H9 (cell line): ENCODE measurements around the gene TPRG1. TPM values are rescaled to one million over a fixed set of nuclear protein-coding genes. Genes with fewer than 3 reads are reported as not detected.

Experiments used
- DNase-seq: peaks from one replicate; pipeline ENCODE4 v3.0.0-alpha.2; 2017
- H2AFZ ChIP-seq: one replicate; pipeline ENCODE4 v1.6.1; 2013; ENCODE audit warnings: mild to moderate bottlenecking, low read length, control low read depth, moderate library complexity
- H2AK5ac ChIP-seq: 2 replicates; pipeline ENCODE4 v1.6.1; 2013; ENCODE audit warnings: low read length, control low read depth, mixed read lengths; ENCODE audit not compliant: insufficient read length
- H2BK120ac ChIP-seq: one replicate; pipeline ENCODE4 v1.6.1; 2013; ENCODE audit warnings: low read depth, mild to moderate bottlenecking, low read length, control low read depth, inconsistent platforms; ENCODE audit not compliant: poor library complexity, severe bottlenecking
- H2BK12ac ChIP-seq: 2 replicates; pipeline ENCODE4 v1.6.1; 2013; ENCODE audit warnings: low read length, control low read depth, mixed read lengths, low read depth; ENCODE audit not compliant: insufficient read length
- H2BK15ac ChIP-seq: 2 replicates; pipeline ENCODE4 v1.6.1; 2013; ENCODE audit warnings: low read depth, low read length, control low read depth
- H2BK20ac ChIP-seq: one replicate; pipeline ENCODE4 v1.6.1; 2013; ENCODE audit warnings: low read depth, mild to moderate bottlenecking, low read length, control low read depth, inconsistent platforms; ENCODE audit not compliant: poor library complexity, severe bottlenecking
- H2BK5ac ChIP-seq: 2 replicates; pipeline ENCODE4 v1.6.1; 2013; ENCODE audit warnings: low read length, control low read depth, mixed read lengths; ENCODE audit not compliant: insufficient read length
- H3K14ac ChIP-seq: 2 replicates; pipeline ENCODE4 v1.6.1; 2013; ENCODE audit warnings: low read length, control low read depth; ENCODE audit not compliant: insufficient read depth
- H3K18ac ChIP-seq: 2 replicates; pipeline ENCODE4 v1.6.1; 2013; ENCODE audit warnings: low read depth, mild to moderate bottlenecking, mixed read lengths, low read length, control low read depth; ENCODE audit not compliant: insufficient read length
- H3K23ac ChIP-seq: 2 replicates; pipeline ENCODE4 v1.6.1; 2013; ENCODE audit warnings: low read length, control low read depth, mixed read lengths, low read depth; ENCODE audit not compliant: insufficient read length
- H3K23me2 ChIP-seq: 2 replicates; pipeline ENCODE4 v1.6.1; 2013; ENCODE audit warnings: low read depth, mild to moderate bottlenecking, mixed read lengths, low read length, control low read depth; ENCODE audit not compliant: insufficient read length, poor library complexity, severe bottlenecking
- H3K27ac ChIP-seq: 2 replicates; pipeline ENCODE4 v1.5.1; 2013; ENCODE audit warnings: low read length, control low read depth, mixed read lengths, low read depth; ENCODE audit not compliant: insufficient read length
- H3K27me3 ChIP-seq: 2 replicates; pipeline ENCODE4 v1.6.1; 2013; ENCODE audit warnings: low read length, control low read depth, inconsistent platforms; ENCODE audit not compliant: insufficient read depth
- H3K4ac ChIP-seq: 2 replicates; pipeline ENCODE4 v1.6.1; 2013; ENCODE audit warnings: low read depth, mild to moderate bottlenecking, control low read depth, inconsistent platforms, low read length, moderate library complexity
- H3K4me1 ChIP-seq: 2 replicates; pipeline ENCODE4 v1.6.1; 2013; ENCODE audit warnings: low read length, control low read depth, inconsistent platforms; ENCODE audit not compliant: insufficient read depth
- H3K4me2 ChIP-seq: 2 replicates; pipeline ENCODE4 v1.6.1; 2013; ENCODE audit warnings: low read length, control low read depth, mixed read lengths; ENCODE audit not compliant: insufficient read length, insufficient read depth
- H3K56ac ChIP-seq: 2 replicates; pipeline ENCODE4 v1.6.1; 2013; ENCODE audit warnings: low read depth, mild to moderate bottlenecking, mixed read lengths, low read length, control low read depth; ENCODE audit not compliant: insufficient read length
- H3K79me1 ChIP-seq: 2 replicates; pipeline ENCODE4 v1.6.1; 2013; ENCODE audit warnings: low read depth, mild to moderate bottlenecking, moderate library complexity, low read length, control low read depth, inconsistent platforms; ENCODE audit not compliant: insufficient read depth, poor library complexity, severe bottlenecking
- H3K79me2 ChIP-seq: 2 replicates; pipeline ENCODE4 v1.6.1; 2013; ENCODE audit warnings: low read length, control low read depth, inconsistent platforms; ENCODE audit not compliant: insufficient read depth
- H3K9ac ChIP-seq: 2 replicates; pipeline ENCODE4 v1.6.1; 2013; ENCODE audit warnings: low read length, control low read depth, mixed read lengths; ENCODE audit not compliant: insufficient read length; ENCODE audit errors: extremely low read depth
- H3K9me3 ChIP-seq: one replicate; pipeline ENCODE4 v1.6.1; 2013; ENCODE audit warnings: low read depth, low read length, inconsistent platforms; ENCODE audit not compliant: control insufficient read depth
- H3T11ph ChIP-seq: one replicate; pipeline ENCODE4 v1.6.1; 2013; ENCODE audit warnings: mild to moderate bottlenecking, low read length, control low read depth, inconsistent platforms
- H4K20me1 ChIP-seq: one replicate; pipeline ENCODE4 v1.6.1; 2013; ENCODE audit not compliant: control insufficient read depth, insufficient read length, insufficient read depth
- H4K5ac ChIP-seq: 2 replicates; pipeline ENCODE4 v1.6.1; 2013; ENCODE audit warnings: low read depth, mild to moderate bottlenecking, mixed read lengths, low read length, control low read depth; ENCODE audit not compliant: insufficient read length
- H4K8ac ChIP-seq: replicated peaks from 2 replicates; pipeline ENCODE4 v1.6.1; 2013; ENCODE audit warnings: low read length, control low read depth, mixed read lengths, low read depth; ENCODE audit not compliant: insufficient read length
- H4K91ac ChIP-seq: 2 replicates; pipeline ENCODE4 v1.6.1; 2013; ENCODE audit warnings: low read depth, mild to moderate bottlenecking, moderate library complexity, mixed read lengths, low read length, control low read depth; ENCODE audit not compliant: insufficient read length
- H3K27ac Mint-ChIP-seq, 3 experiments: 2 replicates in 2 of 3; 3 replicates in 1 of 3; pipeline ENCODE4 v1.8.0; 2020 to 2021; ENCODE audit warnings: mixed read lengths in 3 of 3, mild to moderate bottlenecking in 1 of 3, moderate library complexity in 1 of 3
- H3K27me3 Mint-ChIP-seq: 2 replicates; pipeline ENCODE4 v1.8.0; 2021; ENCODE audit warnings: low read depth, mild to moderate bottlenecking, moderate library complexity, mixed read lengths
- H3K36me3 Mint-ChIP-seq, 3 experiments: 2 replicates in 2 of 3; 3 replicates in 1 of 3; pipeline ENCODE4 v1.8.0; 2020 to 2021; ENCODE audit warnings: low read depth in 3 of 3, mixed read lengths in 3 of 3; ENCODE audit not compliant: insufficient read depth in 1 of 3
- H3K4me1 Mint-ChIP-seq, 2 experiments: 2 replicates each; pipeline ENCODE4 v1.8.0; 2020; ENCODE audit warnings: mixed read lengths in 2 of 2
- H3K4me3 Mint-ChIP-seq, 2 experiments: 2 replicates in 1 of 2; 3 replicates in 1 of 2; pipeline ENCODE4 v1.8.0; 2020 to 2021; ENCODE audit warnings: mild to moderate bottlenecking in 2 of 2, mixed read lengths in 2 of 2, moderate library complexity in 1 of 2
- H3K9me3 Mint-ChIP-seq, 2 experiments: 2 replicates in 1 of 2; 3 replicates in 1 of 2; pipeline ENCODE4 v1.8.0; 2020; ENCODE audit warnings: mild to moderate bottlenecking in 2 of 2, mixed read lengths in 2 of 2, moderate library complexity in 1 of 2
- CTCF ChIP-seq: fragments of 200-600 bp; sonication (generic); conservative IDR thresholded peaks from 3 replicates; pipeline ENCODE4 v1.8.0; 2021; ENCODE audit warnings: antibody characterized with exemption, mild to moderate bottlenecking
- WGBS: extraction: QIAGEN DNeasy Blood & Tissue Kit; methylation state at CpG from one replicate; pipeline ENCODE4 v1.1.7; 2013; ENCODE audit warnings: missing lambda C conversion rate, low lambda C conversion rate, mixed read lengths; ENCODE audit not compliant: insufficient read length; ENCODE audit errors: extremely low coverage; 5-methylcytosine and 5-hydroxymethylcytosine counted together
- total RNA-seq: library from RNA; stranded (reverse); gene quantifications from 2 replicates; pipeline ENCODE4 v1.2.1, GENCODE V29; 2021

The TPRG1 gene
- total RNA-seq, 1 experiment from 2014 or later, result 0.66 TPM

- H4K20me1 ChIP-seq, result no peaks in the 10 kb centered on the region
- H2BK15ac ChIP-seq, result no peak overlapping the region
- no peak overlapping the region for H4K8ac ChIP-seq
- H3K14ac ChIP-seq, result no peak overlapping the region; the same call in 1 of the 2 replicates
- H3K4me2 ChIP-seq, result no peak overlapping the region
- Mint-ChIP-seq H3K27ac (no peak overlapping the region), H3K27me3 (no peaks in the 10 kb centered on the region), H3K9me3 (no peaks in the 10 kb centered on the region), H3K36me3 (no peaks in the 10 kb centered on the region), H3K4me1 (peaks cover 4 to 12% of the 10 kb centered on the region in 2 experiments; a peak in 3 of 4 replicates), H3K4me3 (no peak overlapping the region)
- no peak overlapping the region for H3K27ac ChIP-seq
- no CpG with 5 or more reads among the region's 5 CpGs for WGBS
- H3K4ac ChIP-seq, result no peak overlapping the region
- H4K91ac ChIP-seq, result no peak overlapping the region
- H3K79me1 ChIP-seq, result no peaks in the 10 kb centered on the region
- H3K79me2 ChIP-seq, result no peaks in the 10 kb centered on the region
- peak; percentile 69 for TF ChIP-seq CTCF
- no peak overlapping the region for H2AFZ ChIP-seq
- peak; percentile 78 for DNase-seq
- H3K23ac ChIP-seq, result no peak overlapping the region
- H3T11ph ChIP-seq, result no peak overlapping the region
- H2AK5ac ChIP-seq, result no peak overlapping the region
- no peak overlapping the region for H2BK12ac ChIP-seq
- H3K18ac ChIP-seq, result no peak overlapping the region
- no peak overlapping the region for H2BK20ac ChIP-seq
- H2BK5ac ChIP-seq, result no peak overlapping the region
- H2BK120ac ChIP-seq, result no peak overlapping the region
- H3K9me3 ChIP-seq, result no peaks in the 10 kb centered on the region
- no peaks in the 10 kb centered on the region for H3K4me1 ChIP-seq
- H4K5ac ChIP-seq, result no peak overlapping the region
- H3K27me3 ChIP-seq, result no peaks in the 10 kb centered on the region
- no peak overlapping the region for H3K9ac ChIP-seq
- no peaks in the 10 kb centered on the region for H3K23me2 ChIP-seq
- H3K56ac ChIP-seq, result no peak overlapping the region
These were observed 98.6 kb downstream of the TPRG1 start for GRCh38 chr3:189270248-189270832.
